ENCODE results near the gene ADAM33.

Gene ADAM33

DNA sequence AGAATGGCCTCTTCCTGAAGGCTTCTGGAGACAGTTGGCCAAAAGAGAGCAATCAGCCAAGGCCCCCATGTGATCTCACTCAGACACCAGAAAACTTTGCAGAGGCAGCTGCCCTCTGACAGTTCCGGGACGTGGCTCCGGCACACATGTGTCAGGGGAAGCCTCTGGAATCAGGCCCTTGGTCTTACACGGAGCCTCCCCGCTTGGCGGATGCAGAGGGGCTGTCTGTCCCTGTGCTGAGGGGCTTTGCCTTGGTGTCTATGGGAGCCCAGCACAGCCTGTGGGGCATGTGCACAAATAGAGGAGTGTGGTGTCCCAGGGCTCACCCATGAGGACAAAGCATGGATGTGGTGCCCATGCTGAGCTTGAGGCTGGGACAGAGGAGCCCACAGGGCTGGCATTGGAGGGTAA lies 16.8 kb upstream of the ADAM33 start:
- Mint-ChIP-seq H3K9me3 (no peaks in the 10 kb centered on the region), H3K27ac (no peak overlapping the region), H3K4me3 (no peak overlapping the region), H3K4me1 (ENCODE audit: low read depth) (no peaks in the 10 kb centered on the region), H3K36me3 (ENCODE audit: low read depth) (no peaks in the 10 kb centered on the region), H3K27me3 (peaks cover under 1% of the 10 kb centered on the region)

DNA sequence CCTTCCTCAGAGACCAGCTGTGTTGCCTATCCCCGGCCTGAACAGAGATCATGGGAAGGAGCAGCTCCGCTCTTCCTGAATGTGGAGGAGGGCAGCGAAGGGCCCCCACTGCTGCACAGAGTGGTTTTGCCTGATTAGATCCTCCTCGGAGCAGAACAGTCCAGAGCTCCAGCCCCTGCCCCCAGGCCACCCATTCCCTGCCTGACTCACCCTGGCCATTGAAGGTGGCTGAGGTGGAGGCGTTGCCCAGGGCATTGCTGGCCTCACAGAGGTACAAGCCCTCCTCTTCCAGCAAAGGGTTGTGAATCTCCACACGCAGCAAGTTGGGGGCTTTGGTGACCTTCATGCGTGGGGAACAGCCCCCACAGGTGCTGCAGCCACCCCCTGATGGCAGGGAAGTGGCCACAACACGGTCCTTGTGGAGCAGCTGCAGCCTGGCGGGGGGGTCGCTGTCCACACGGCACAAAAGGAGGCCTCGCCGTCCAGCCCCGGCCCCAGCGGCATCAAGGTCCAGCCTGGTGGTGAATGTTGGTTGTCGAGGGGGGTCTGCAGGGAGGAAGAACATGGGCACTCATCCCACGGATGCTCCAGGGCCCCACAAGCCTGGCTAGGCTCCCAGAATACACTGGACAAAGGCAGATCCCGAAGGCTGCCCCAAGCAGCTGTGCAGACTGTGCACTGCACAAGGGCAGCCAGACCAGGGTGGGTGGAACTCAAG lies 15.9 kb upstream of the ADAM33 start:
- no peak overlapping the region for H3K4me3 Mint-ChIP-seq
- no peaks in the 10 kb centered on the region for H3K27me3 Mint-ChIP-seq
- no peaks in the 10 kb centered on the region for H3K4me1 Mint-ChIP-seq (ENCODE audit: low read depth)
- H3K36me3 Mint-ChIP-seq (ENCODE audit: low read depth) = no peaks in the 10 kb centered on the region
- no peak overlapping the region for H3K27ac Mint-ChIP-seq
- H3K9me3 Mint-ChIP-seq = no peaks in the 10 kb centered on the region

DNA sequence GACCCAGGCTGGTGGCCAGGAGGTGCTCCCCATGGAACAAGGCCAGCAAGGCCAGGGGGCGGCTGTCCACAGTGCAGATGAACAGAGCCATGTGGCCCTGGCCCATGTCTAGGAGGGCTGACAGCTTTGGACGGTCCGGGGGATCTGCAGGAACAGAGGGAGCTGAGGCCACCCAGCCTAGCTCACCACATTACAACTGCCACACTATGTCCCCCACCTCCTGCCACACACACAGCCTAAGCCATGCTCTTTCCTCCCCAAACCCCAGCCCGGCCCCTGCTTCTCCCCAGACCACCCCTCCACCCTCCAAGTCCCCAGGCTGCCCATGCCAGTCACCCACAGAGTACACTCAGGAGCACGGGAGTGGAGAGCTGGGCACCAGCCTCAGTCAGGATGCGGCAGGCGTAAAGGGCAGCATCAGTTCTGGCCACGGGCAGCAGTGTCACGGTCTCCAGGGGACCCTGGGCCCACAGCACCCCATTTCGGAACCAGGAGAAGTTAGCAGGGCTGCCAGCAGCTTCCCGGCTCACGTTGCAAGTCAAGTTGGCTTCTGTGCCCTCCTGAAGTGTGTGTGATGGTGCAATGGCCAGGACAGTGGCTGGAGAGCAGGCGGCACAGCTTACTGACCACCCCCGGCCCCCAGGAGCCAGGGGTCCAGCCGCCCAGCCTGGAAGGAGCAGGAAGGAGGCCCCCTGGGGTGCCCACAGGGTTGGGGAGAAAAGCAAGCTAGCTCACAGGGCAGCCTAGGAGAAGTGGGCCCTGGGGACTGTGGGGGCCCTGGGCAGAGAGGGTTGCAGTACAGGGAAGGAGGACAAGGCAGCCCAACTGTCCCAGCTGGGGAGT lies 15.2 kb upstream of the ADAM33 start:
- Mint-ChIP-seq H3K36me3 (ENCODE audit: low read depth) (no peaks in the 10 kb centered on the region), H3K27ac (no peak overlapping the region), H3K4me3 (no peak overlapping the region)

DNA sequence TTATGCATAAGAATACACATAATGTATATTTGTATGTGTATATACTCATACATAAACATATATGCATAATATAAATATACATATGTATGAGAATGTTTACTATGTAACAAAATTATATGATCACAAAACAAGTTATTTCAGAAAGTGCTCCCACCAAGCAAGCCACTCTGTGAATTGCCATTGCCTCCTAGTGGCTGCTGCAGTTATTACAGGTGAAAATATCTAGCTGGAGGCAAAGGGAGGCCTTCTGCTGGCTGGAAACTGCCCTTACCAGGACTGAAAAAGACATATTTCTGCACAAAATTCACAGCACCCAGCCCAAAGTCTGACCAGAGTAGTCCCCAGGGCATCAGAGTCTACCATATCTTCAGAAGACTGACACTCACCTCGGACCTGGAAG lies 14.4 kb upstream of the ADAM33 start:
- no peak overlapping the region for H3K4me3 Mint-ChIP-seq
- no peaks in the 10 kb centered on the region for H3K36me3 Mint-ChIP-seq (ENCODE audit: low read depth)
- H3K27me3 Mint-ChIP-seq = no peaks in the 10 kb centered on the region
- H3K9me3 Mint-ChIP-seq = no peaks in the 10 kb centered on the region
- H3K27ac Mint-ChIP-seq = no peak overlapping the region
- H3K4me1 Mint-ChIP-seq (ENCODE audit: low read depth) = no peaks in the 10 kb centered on the region

More for the DNA sequence above, 15.2 kb upstream of the ADAM33 start:
- H3K9me3 Mint-ChIP-seq = no peaks in the 10 kb centered on the region
- no peaks in the 10 kb centered on the region for H3K27me3 Mint-ChIP-seq
- no peaks in the 10 kb centered on the region for H3K4me1 Mint-ChIP-seq (ENCODE audit: low read depth)

DNA sequence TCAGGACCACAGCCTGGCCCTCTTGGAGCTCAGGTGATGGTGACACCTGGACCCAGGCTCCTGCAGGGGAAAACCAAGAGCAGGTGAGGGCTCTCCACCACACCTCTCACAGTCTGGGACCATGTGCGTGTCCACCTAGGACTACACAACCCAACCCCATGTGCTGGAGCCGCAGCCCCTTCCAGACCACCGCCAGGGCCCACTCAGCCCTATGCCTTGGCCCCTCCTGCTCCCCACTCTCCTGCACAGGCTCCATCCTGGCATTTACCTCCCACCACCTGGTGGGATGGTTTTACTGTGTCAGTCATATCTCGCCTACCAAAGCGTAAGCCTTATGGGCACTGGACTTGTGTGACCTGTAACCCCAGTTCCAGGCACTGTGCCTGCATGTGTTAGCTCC lies 13.1 kb upstream of the ADAM33 start:
- no peak overlapping the region for H3K4me3 Mint-ChIP-seq
- no peaks in the 10 kb centered on the region for H3K36me3 Mint-ChIP-seq (ENCODE audit: low read depth)
- no peaks in the 10 kb centered on the region for H3K9me3 Mint-ChIP-seq
- no peaks in the 10 kb centered on the region for H3K4me1 Mint-ChIP-seq (ENCODE audit: low read depth)
- H3K27me3 Mint-ChIP-seq = no peaks in the 10 kb centered on the region
- no peak overlapping the region for H3K27ac Mint-ChIP-seq

DNA sequence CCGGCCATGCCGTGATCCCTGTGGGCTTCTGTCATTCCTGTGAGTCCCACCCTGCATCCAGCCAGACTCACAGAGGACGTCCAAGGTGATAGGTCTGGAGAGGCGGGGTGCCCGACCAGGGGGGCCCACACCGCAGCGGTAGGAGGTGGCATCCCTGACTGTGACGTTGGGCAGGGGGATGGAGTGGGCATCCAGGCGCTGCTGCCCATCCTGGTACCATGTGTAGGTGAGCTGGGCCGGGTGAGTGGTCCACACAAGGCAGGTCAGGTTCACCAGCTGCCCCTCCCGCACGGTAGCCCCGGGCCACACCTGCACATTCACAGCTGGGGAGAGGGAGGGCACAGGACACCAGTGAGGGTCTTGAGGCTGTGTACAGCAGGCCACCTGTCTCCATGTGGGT lies 11.6 kb upstream of the ADAM33 start:
- Mint-ChIP-seq H3K4me3 (no peak overlapping the region), H3K27ac (no peak overlapping the region)

DNA sequence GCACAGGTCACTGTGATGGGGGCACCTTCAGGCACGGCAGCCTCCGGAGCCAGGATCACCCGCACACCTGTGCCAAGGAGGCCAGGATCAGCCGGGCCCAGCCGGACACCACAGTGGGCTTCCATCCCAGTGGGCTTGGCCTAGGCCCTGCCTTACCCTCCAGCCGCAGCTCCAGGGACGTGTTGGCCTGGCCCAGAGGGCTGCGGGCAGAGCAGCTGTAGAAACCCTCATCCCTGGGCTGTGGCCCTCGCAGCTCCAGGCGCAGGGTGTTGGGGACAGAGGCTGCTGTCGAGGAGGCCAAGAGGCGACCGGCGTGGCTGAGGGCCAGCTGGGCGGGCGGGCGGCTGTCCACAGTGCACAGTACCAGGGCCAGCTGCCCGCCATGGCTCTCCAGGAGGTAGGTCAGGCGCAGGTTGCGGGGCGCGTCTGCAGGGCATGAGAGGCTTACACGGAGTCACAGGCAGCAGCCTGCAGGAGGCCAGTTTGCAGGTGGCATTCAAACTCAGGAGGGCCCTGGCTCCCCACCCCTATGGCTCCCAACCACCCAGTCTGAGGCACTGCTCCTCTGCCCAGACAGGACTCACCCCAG lies 11.0 kb upstream of the ADAM33 start:
- H3K4me3 Mint-ChIP-seq = no peak overlapping the region
- H3K36me3 Mint-ChIP-seq (ENCODE audit: low read depth) = no peaks in the 10 kb centered on the region
- H3K9me3 Mint-ChIP-seq = no peaks in the 10 kb centered on the region
- no peaks in the 10 kb centered on the region for H3K4me1 Mint-ChIP-seq (ENCODE audit: low read depth)
- no peaks in the 10 kb centered on the region for H3K27me3 Mint-ChIP-seq
- H3K27ac Mint-ChIP-seq = no peak overlapping the region

More for the DNA sequence above, 11.6 kb upstream of the ADAM33 start:
- no peaks in the 10 kb centered on the region for H3K36me3 Mint-ChIP-seq (ENCODE audit: low read depth)
- H3K27me3 Mint-ChIP-seq = no peaks in the 10 kb centered on the region
- H3K9me3 Mint-ChIP-seq = no peaks in the 10 kb centered on the region
- no peaks in the 10 kb centered on the region for H3K4me1 Mint-ChIP-seq (ENCODE audit: low read depth)

DNA sequence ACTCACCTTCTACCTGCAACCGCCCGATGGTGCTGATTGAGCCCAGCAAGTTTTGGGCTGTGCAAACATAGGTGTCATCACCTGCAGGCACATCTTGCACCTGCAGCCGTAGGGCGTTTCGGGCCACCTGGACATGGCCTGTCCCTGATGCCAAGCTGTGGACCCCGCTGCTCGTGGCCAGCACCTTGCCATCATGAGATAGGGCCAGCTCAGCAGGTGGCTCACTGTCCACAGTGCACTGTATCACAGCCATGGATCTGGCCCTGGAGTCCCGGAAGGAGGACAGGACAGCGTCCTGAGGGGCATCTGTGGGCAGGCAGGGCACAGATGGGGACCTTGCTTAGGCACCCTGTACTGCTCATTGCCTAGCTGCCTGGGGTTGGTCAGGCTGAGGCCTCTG lies 10.1 kb upstream of the ADAM33 start:
- Mint-ChIP-seq H3K27me3 (no peaks in the 10 kb centered on the region), H3K4me3 (no peak overlapping the region), H3K36me3 (ENCODE audit: low read depth) (no peaks in the 10 kb centered on the region), H3K4me1 (ENCODE audit: low read depth) (no peaks in the 10 kb centered on the region), H3K9me3 (no peaks in the 10 kb centered on the region), H3K27ac (no peak overlapping the region)

DNA sequence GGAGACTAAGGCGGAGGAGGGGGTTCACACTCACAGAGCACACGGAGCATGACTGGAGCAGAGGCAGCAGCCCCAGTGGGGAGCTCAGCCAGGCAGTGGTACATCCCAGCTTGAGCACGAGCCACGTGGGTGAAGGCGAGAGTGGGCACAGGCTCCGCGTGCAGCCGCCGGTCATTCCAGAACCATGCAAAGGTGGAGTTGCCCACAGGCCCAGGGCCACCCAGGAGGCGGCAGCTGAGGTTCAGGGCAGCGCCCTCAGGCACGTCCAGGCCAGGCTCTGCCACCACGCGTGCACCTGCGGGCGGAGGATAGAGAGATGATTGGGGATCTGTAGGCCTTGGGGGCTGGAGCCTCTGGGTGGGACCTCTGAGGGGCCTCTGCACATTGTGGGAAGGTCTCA lies 9.5 kb upstream of the ADAM33 start:
- Mint-ChIP-seq H3K27me3 (no peaks in the 10 kb centered on the region), H3K9me3 (no peaks in the 10 kb centered on the region), H3K4me3 (no peak overlapping the region), H3K36me3 (ENCODE audit: low read depth) (no peaks in the 10 kb centered on the region), H3K4me1 (ENCODE audit: low read depth) (no peaks in the 10 kb centered on the region), H3K27ac (no peak overlapping the region)

DNA sequence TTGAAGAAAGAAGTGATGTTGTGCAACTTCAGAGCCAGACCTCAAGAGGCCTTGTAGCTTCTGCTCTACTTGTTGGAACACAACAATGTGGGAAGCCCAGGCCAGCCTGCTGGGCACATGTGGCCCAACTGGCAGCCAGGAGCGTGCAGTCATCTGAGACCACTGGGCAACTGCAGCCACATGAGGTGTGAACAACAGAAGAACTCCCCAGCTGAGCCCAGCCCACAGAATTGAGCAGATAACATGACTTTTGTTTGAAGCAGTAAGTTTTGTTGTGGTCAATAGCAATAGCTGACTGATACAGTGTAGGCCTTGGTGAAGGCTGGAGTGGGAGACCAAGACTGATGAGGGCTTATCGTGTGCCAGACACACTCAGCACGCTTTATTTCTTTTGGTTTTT lies 8.6 kb upstream of the ADAM33 start:
- H3K36me3 Mint-ChIP-seq (ENCODE audit: low read depth) = no peaks in the 10 kb centered on the region
- peaks cover under 1% of the 10 kb centered on the region for H3K27me3 Mint-ChIP-seq
- H3K4me1 Mint-ChIP-seq (ENCODE audit: low read depth) = no peaks in the 10 kb centered on the region
- no peaks in the 10 kb centered on the region for H3K9me3 Mint-ChIP-seq
- no peak overlapping the region for H3K27ac Mint-ChIP-seq
- no peak overlapping the region for H3K4me3 Mint-ChIP-seq

DNA sequence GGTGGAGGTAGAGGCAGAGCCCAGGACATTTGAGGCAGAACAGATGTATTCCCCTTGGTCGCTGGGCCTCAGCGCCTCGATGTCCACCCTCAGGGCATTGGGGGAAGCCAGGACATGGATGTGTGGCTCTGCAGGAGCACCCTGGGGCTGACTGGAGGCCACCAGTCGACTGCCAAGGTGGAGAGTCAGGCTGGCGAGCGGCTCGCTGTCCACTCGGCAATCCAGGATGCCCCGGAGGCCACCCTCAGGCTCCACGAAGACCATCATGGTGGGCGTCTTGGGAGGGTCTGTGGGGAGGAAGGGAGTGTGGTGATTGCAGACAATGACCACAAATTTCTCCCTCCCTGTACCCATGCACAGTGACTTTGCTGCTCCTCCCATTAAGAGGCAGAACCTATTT lies 8.2 kb upstream of the ADAM33 start:
- peaks cover 3% of the 10 kb centered on the region for H3K27me3 Mint-ChIP-seq
- H3K4me3 Mint-ChIP-seq = no peak overlapping the region
- no peaks in the 10 kb centered on the region for H3K36me3 Mint-ChIP-seq (ENCODE audit: low read depth)
- no peak overlapping the region for H3K27ac Mint-ChIP-seq
- no peaks in the 10 kb centered on the region for H3K9me3 Mint-ChIP-seq
- H3K4me1 Mint-ChIP-seq (ENCODE audit: low read depth) = no peaks in the 10 kb centered on the region

DNA sequence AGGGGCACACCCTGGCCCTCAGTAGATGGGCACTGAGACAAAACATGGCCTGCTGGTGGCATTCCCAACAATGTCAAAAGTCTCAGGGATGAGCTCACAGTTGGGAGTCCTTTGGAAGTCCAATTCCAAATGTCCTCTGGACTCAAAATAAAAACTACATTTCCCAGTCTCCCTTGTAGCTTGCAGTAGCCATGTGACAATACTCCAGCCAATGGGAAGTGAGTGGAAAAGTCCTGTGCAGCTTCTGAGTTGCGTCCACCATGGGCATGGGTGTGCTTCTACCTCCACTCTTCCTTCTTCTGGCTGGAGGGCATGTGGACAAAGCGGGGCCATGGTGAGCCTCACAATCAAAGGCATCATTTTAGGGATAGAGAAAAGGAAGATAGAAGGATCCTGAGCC lies 5.8 kb upstream of the ADAM33 start:
- Mint-ChIP-seq H3K27ac (no peak overlapping the region), H3K4me3 (no peak overlapping the region), H3K9me3 (no peaks in the 10 kb centered on the region), H3K27me3 (peaks cover 12% of the 10 kb centered on the region), H3K4me1 (ENCODE audit: low read depth) (no peaks in the 10 kb centered on the region), H3K36me3 (ENCODE audit: low read depth) (no peaks in the 10 kb centered on the region)

DNA sequence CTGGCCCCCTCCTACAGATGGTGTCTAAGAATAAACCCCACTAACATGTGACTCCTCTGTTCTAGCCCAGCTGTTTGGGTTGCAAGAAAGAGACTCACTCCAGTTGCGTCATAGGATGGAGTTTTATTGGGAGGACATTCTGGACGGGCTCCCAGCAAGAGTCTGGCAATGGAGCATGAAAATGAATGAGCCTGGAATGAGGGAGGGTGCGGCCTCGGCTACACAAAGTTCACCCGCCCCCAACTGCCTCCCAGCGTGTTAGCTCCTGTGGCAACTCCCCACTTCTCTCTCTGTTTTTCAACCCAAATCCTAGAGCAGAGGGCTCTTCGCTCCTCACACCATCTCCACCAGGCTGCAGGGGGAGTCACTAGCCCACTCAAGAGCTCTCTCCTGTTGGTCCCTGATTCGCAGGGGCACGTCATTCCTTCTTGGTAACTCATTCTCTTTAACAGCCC lies 5.1 kb upstream of the ADAM33 start:
- H3K27me3 Mint-ChIP-seq = peaks cover 16% of the 10 kb centered on the region

DNA sequence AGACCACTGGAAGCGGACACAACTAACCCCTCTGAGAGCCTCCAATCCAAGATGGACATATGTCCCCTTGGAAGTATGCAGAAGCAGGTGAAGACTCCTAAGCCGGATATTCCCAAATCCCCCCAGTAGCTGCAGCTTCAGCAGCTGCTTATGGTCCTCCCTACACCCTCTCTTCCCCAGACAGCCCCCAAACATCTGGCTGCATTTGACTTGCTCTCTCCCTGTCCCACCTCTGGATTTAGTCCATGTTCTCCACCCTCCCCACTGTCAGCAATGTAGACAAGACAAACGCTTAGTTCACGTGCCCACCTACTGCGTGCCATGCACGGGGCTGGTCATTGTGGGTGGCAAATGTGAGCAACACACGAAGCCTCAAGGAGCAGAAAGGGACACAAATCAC lies 4.6 kb upstream of the ADAM33 start:
- peaks cover 19% of the 10 kb centered on the region for H3K27me3 Mint-ChIP-seq
- H3K27ac Mint-ChIP-seq = no peak overlapping the region
- H3K4me1 Mint-ChIP-seq (ENCODE audit: low read depth) = peaks cover under 1% of the 10 kb centered on the region
- H3K36me3 Mint-ChIP-seq (ENCODE audit: low read depth) = no peaks in the 10 kb centered on the region
- no peak overlapping the region for H3K4me3 Mint-ChIP-seq
- H3K9me3 Mint-ChIP-seq = no peaks in the 10 kb centered on the region

More for the DNA sequence above, 5.1 kb upstream of the ADAM33 start:
- no peak overlapping the region for H3K27ac Mint-ChIP-seq
- H3K9me3 Mint-ChIP-seq = no peaks in the 10 kb centered on the region
- no peak overlapping the region for H3K4me3 Mint-ChIP-seq
- no peaks in the 10 kb centered on the region for H3K36me3 Mint-ChIP-seq (ENCODE audit: low read depth)
- H3K4me1 Mint-ChIP-seq (ENCODE audit: low read depth) = no peaks in the 10 kb centered on the region

DNA sequence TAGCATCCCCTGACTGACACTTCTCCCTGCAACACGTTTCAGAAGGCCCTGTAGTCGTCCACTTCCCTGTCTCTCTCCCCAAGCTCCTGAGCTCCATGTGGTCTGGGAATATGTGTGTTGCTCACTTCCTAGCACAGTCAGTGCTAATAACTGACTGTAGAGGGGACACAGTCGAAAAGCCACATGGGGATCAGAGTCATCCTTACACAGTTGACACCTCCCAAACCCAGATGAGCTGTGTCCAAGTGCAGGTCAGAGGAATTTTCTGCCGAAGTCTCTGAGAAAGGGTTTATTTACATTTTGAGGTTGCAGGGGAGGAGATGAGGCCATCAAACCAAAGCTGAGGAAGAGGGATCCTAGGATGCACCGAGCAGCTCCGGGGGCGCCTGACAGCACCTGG lies 3.5 kb upstream of the ADAM33 start:
- peaks cover 4% of the 10 kb centered on the region for H3K4me1 Mint-ChIP-seq (ENCODE audit: low read depth)
- H3K4me3 Mint-ChIP-seq = no peak overlapping the region
- H3K36me3 Mint-ChIP-seq (ENCODE audit: low read depth) = no peaks in the 10 kb centered on the region
- H3K9me3 Mint-ChIP-seq = no peaks in the 10 kb centered on the region
- H3K27me3 Mint-ChIP-seq = peaks cover 29% of the 10 kb centered on the region
- H3K27ac Mint-ChIP-seq = no peak overlapping the region

All from stimulated activated naive CD8-positive, alpha-beta T cell treated with anti-CD3 and anti-CD28 coated beads, Interleukin-15, Interleukin-2, amounts not matched to agents 100 ng/mL and 50 ng/mL, for 24 hours (primary cell).